DMS53 treated with DMSO at 0.1 percent for 48 hours (cell line): ENCODE measurements around the gene PDLIM3.
"Not testable (repeated sequence)": the region's sequence is repeated elsewhere in the genome, so short reads cannot be mapped to it uniquely, and the experiment has no call there.

Experiments
- DNase-seq: peaks from one replicate; lab custom pipeline; 2025; ENCODE audit not compliant: unreplicated experiment; lab: John Stamatoyannopoulos, UW

PDLIM3 gene, protein sequence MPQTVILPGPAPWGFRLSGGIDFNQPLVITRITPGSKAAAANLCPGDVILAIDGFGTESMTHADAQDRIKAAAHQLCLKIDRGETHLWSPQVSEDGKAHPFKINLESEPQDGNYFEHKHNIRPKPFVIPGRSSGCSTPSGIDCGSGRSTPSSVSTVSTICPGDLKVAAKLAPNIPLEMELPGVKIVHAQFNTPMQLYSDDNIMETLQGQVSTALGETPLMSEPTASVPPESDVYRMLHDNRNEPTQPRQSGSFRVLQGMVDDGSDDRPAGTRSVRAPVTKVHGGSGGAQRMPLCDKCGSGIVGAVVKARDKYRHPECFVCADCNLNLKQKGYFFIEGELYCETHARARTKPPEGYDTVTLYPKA

DNA sequence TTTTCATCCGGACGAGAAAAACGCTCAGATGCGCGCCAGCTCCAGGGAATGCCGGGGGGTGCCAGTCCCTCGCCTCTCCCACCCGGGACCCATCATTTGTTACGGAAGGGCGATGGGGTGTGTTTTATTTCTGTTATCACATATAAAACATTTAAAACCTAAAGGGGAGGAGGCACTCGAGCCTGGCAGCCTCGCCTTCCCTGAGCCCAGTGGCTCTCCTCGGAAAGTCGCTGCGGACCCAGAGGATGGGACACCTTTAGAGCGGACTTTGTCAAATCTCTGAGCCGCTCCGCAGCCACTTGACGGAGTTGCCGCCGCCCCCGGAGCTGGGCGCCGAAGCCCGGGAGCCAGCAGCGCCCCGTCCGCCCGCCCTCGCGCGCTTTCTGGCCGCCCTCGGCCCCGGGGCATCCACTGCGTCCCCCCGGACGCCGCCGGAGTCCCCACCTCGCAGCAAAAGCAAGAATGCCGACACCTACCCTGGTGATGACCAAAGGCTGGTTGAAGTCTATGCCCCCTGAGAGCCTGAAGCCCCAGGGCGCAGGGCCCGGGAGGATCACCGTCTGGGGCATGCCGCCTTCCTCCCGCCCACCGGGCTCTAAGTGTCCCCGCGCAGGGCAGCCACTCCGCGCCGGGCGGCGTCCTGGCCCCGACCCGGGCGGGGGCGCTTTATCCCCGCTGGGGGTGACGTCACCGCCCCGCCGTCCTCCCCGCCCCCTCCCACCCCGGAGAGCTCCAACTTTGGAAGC, at the start of gene PDLIM3:
Gene PDLIM3, minus strand, starts transcription at position 642 of the 746 bp plus-strand sequence. Its CDS starts 73 bp downstream, at position 569.
- DNase-seq: no peak

DNA sequence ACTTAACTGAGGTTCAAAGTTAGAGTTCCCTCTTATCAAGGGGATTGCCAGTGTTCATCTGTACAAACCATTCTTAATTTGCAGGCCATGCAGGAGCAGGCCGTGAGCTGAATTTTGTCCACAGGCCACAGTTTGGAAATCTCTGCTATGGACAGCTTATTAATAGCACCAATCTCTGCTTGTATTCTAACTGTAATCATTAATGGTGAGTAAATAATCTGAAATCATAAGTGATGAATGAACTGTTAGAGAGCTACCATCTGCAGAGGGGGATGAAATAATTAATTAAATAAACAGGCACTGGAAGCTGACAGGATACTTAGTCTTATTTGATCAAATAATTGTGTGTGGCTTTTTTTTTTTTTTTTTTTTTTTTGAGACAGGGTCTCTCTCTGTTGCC, 48.5 kb upstream of the PDLIM3 start:
- DNase-seq: no peak

DNA sequence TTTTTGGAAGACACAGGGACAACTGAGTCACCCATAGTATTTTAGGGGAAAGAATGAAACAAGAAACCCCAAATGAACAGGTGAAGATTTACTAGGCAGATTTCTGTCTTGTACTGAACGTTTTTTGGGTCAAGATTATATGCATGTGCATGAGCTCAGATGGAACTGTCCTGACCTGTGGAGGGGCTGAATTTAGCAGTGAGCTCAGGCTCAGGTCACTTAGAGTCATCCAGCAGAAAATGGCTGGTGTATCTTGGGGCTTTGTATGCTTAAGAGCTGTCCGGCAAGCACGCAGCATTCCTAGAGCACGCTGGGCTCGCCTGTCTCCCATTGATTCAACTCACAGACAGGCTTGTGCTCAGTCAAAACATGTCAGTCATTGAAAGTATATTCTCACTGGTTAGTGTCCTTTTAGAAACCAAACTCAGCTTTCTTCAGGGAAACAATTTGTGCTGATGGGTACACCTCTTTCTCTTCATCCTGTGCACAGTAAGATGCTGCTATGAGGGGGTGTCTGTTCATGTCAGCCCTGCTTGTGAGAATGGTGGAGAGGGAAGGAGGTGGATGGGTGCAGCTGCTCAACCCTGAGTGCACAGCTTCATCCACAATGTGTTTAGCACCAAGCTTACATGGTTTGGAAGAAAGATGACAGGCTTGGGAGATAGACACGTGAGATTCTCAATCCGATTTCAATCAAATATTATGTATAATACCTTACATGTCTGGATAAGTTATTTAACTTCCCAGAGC, 47.5 kb upstream of the PDLIM3 start:
- DNase-seq: no peak

DNA sequence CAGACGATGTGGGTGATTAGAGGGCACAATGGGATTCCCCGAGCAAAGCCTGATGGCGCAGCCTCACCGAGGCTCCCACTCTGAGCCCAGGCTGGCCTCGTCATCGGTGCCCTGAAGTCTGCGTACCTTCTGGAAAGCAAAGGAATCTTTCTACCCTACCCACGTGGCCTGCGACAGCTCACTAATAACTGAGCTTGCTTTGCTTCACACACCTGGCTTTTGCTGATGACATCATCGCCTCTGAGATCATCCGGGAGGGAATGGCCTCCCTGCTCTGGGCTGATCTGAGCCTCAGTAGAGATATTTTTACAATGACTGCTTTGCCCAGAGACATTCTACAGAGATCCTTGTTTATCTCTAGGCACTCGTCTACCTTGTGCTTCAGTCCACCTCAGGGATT, 45.4 kb upstream of the PDLIM3 start:
- DNase-seq: no peak

DNA sequence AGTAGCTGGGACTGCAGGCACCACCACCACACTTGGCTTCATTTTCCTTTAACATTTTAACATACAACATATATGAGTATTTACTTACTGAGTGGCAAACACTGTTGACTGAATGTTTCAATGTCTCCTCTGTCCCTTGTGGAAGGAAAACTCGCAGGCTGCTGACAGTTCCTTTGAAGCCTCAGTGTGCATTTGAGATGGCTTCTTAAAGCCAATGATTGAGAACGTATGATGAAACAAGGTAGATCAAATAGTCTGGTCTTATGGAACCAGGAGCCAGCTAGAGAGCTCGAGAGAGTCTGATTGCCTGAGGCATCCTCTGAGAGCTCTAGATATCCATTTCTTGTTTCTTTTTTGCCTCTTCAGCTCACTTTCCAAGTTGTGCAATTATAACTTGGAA, 43.0 kb upstream of the PDLIM3 start:
- DNase-seq: no peak

DNA sequence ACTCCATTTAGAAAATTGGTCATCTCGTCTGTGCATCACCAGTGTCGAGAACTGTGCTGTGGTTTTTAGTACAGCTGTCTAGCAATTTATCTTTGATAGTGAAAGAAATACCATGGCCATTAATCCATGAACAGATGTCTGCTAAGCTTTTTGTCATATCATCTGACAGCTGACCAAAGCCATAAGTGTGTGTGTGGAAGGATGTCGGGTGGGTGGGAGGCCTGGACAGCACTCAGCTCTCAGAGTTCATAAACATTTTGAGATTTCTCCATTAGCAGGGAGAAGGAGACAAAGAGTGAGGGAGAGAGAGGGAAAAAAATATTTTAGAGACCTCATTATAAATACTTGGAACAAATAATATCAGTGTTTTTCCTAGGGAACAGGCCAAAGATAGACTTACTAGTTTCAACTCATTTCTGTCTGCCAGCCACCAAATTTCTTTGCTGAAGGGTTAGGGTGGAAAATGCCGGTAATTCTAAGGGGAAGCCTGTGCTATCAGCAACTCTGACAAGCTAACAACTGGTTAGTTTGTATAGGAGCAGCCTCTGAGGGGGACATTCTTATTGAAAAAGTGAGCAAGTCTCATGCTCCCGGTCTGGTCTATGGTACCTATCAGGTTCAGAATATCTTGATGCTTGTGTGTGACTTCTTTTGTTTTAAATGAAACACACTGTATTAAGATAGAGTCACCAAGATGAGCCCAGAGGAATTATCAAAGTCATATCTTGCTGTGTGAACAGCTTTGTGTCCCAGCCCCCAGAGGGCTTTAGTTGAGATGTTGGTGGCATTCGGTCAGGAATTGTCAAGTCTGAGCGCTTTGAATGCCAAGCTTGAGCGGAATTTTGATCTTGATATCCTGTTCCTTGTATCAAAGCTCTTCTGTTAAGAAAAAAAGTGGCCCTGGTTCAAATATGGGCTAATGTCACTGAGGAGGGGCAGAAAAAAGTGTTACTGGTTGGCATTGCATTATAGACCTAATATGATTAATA, 41.9 kb upstream of the PDLIM3 start:
- no peak for DNase-seq

DNA sequence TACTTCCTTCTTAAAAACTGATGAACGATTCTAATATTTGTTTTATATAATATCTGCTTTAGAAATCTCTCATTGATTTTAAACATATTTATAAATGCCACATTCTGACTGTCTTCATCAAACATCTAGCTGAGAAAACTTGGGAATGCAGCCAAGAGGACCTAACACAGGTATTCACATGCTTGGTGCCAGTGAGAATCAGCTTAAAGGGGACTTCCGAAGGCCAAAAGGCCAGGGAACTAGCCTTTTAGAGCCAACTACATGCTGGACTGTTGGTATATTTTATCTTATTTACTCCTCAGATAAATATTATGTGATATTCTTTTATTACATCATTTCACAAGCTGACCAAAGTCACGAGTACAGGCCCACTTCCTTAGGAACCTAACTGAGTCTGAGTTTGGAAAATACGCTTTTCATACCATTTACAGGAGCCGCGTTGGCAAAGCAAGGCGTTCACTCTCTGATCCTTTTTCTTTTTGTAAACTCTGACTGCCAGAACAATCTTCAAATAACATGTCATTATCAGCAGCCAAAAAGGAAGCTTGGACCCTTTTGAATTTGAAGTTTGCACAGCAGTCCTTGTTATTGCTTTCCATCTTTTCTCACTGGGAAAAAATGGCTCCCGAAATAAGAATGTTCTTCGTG, 41.1 kb upstream of the PDLIM3 start:
- no peak for DNase-seq

DNA sequence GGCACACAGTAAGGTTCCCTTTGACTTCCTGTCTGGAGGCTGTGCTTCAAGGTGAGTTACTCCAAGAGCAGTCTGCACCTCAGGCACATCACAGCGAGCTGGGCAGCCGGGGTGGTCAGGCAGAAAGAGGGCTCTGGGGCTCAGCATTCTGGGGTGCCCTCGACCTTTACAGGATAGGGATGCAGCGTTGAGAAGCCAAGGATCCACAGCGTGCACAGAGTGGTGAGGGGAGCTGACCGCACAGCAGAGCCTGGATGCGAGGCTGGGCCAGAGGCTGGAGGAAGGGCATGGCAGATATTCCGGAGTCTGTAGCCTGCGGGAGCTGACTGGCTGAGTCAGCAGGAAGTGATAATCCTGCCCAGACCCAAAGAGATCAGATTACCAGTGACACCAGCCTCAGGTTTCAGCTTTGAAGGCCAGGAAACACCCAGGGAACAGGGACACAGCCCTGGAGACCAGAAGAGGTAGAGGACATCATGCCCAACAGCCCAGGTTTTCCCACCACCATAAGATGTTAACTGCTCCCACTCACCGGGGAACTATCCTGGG, 38.4 kb upstream of the PDLIM3 start:
- peak; percentile 87 for DNase-seq

DNA sequence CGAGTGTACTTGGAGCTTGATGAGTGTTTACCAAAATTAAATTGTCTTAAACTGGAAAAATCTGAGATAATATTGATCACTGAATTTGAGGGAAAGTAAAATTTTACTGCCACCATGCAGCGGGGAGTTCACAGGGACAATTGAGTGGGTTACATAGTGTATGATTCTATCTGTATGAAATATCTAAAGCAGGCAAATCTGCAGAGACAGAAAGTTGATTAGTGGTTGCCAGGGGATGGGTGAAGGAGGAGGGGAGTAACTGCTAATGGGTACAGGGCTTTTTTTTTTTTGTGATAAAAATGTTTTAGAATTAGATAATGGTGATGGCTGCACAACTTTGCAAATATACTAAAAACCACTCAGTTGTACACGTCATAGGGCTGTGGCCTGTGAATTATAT, 35.4 kb upstream of the PDLIM3 start:
- DNase-seq: no peak

DNA sequence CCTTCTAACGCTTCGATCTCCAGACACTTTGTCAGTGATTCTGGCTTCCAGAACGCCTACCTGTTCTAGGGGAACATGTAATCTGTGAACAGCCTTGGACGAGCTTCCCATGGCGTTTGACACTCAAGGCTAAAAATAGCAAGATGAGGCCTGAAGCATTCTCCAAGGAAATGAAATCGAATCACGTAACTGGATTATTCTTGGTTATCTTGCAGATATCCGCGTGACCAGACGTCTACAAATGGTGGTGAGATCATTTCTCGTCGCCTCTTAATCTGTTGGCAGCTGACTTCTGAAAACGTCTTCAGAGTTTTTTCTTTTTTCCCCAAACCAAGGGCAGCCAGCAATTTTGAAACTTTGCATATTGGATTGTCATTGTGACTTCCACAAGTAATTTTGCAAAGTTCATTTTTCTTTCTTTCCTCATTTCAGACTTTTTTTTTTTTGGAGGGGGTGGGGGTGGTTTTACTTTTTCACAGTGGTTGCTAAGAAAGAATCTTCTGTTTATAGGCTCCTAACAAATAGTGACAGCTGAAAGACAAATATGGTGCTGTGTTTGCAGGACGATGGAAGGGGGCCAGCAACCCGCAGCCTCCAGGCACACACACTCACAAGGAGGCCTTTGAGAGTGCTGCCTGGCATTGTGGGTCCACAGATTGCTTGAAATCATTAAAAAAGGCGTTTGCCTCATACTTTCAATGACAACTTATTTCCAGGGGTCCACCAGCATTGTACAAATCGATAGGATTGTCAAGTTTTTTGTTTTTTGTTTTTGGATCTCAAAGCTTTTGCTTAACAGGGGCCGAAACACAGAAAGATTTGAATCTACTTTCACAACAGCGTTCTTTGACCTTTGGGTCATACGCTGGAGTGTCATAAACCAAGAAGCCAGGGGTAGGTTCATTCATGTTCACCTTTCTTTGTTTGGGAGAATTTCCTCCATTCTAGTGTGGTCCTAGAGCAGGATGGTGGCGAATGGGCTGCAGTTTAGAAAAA, 32.4 kb upstream of the PDLIM3 start:
- DNase-seq: no peak

DNA sequence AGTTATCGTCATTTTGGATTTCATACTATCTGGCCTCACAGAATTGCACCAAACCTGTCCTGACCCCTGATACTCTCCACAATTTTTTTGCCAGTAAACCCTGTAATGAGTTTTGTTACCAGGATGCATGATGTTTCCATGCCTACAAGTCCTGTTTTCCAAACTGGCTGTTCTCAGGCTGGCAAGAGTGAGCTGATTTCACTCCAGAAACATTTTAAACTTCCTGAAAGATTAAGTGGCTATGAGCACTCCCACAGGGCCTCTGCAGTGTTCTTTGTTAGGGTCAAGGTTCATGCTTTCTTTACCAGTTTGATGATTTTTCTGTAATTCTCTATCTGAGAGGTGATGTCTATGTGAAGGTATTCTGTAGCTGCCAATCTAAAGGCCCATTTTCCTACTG, 31.7 kb upstream of the PDLIM3 start:
- DNase-seq: no peak

DNA sequence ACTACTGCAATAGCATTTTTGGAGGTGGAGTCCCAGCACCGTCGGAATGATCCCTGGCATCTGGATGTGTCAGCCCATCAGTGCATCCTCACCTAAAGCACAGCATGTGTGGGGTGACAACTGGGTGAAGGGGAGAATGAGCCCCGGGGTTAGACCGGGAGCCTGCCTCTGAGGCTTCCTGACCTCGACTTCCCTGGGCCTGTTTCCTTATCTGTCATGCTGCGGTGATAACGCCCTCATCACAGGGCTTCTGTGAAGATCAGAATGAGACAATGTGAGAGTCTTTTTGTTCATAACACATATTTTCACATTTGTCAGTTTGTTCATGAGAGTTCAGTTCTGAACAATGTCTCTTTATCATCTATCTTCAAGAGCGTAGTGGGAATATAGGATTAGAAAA, 31.1 kb upstream of the PDLIM3 start:
- no peak for DNase-seq

DNA sequence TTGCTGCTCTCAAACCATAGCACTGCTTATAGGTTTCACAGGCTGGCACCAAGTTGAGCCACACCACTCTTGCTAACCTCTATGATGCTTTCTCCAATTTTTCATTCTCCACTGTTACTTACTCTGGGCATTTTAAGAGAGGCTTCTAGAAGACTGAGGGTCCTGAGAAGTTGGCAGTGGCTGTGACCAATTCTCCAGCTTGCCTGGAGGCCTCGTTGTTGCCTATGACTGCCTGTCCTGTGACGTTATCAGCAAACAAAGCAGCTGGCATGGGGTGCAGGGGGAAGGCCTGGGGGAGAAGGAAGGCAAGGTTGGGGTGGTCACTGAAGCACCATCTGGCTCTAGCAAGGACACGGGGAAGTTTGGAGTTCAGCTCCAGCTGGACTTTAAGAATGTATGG, 30.4 kb upstream of the PDLIM3 start:
- DNase-seq: no peak

DNA sequence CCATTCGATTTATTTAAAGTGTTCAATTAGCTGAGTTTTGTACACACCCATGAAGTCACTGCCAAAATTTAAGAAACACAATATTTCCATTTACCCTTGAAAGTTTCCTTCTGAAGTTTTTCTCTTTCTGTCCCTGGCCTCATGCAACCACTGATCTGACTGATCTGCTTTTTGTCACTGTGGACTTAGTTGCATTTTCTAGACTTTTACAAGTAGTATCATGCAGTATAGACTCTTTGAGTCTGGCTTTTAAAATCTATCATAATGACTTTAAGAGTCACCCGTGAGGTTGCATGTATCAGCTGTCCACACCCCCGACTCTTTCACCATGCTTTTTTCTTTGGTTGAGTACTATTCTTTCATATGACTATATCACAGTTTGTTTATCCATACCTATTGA, 29.0 kb upstream of the PDLIM3 start:
- DNase-seq: no peak

DNA sequence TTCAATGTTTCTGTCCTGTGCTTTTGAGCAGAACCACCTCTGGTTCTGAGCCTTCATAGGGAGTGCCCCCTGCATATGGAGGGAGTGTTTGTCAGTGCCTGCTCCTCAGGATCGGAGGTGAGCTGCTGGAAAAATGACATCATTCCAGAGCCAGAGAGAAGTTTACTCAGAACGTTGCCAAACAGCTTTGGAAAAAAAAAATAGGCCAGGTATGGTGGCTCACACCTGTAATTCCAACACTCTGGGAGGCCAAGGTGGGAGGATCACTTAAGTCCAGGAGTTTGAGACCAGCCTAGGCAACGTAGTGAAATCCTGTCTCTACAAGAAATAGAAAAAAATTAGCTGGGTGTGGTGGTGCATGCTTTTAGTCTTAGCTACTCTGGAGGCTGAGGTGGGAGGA, 27.2 kb upstream of the PDLIM3 start:
- no peak for DNase-seq

DNA sequence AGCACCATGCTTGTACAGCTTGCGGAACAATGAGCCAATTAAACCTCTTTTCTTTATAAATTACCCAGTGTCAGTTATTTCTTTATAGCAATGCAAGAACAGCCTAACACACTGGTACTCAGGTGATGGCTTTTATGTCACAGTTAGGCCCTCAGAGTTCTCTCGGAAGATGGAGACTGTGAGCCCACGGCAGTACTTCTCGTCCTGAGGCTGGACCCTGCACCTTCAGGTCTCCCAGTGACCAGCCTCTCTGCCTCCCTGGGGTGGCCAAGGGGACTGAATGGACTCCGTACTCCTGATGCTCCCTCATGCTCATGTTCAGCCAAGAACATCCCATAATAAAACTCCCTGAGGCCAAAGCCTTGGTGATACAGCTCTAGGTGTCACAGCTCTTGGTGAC, 25.0 kb upstream of the PDLIM3 start:
- no peak for DNase-seq

DNA sequence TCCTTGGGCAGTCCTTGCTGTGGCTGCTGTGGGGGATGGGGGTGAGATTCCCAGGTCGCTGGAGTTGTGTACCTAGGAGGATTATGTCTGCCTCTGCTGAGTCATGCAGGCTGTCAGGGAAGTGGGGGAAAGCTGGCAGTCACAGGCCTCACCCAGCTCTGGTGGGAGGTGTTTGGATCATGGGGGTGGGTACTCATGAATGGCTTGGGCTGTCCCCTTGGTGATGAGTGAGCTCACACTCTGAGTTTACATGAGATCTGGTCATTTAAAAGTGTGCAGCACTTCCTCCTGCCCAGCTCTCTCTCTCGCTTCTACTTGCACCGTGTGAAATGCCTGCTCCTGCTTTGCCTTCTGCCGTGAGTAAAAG, 24.6 kb upstream of the PDLIM3 start:
- peak; percentile 83 for DNase-seq

DNA sequence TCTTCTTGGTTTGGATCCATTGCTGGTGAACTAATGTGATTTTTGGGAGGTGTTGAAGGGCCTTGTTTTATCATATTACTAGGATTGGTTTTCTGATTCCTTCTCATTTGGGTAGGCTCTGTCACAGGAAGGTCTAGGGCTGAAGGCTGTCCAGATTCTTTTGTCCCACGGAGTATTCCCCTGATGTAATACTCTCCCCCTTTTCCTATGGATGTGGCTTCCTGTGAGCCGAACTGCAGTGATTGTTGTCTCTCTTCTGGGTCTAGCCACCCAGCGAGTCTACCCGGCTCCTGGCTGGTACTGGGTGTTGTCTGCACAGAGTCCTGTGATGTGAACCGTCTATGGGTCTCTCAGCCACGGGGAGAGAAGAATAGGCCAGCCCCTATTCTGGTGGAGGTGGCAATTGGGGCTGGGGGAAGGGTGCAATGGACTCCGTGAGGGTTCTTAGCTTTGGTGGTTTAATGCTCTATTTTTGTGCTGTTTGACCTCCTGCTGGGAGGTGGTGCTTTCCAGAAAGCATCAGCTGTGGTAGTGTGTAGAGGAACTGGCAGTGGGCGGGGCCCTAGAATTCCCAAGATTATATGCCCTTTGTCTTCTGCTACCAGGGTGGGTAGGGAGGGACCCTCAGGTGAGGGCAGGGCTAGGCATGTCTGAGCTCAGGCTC, 24.1 kb upstream of the PDLIM3 start:
- not testable (repeated sequence) for DNase-seq
